HG03565 (cell line): ENCODE data around the gene KLHL3.

ENCODE experiments used
- ATAC-seq: cut with Tn5 transposase; IDR thresholded peaks from one replicate; pipeline ENCODE4 v1.9.1; 2021; ENCODE audit warnings: mild to moderate bottlenecking, moderate library complexity; ENCODE audit not compliant: unreplicated experiment

Gene KLHL3

GRCh38 chr5:137743031-137743640 lies 7.2 kb upstream of the KLHL3 start:
- no peak for ATAC-seq

- ATAC-seq: no peak
Observed at GRCh38 chr5:137741718-137742117, 5.8 kb upstream of the KLHL3 start.

GRCh38 chr5:137739737-137740136 lies 3.8 kb upstream of the KLHL3 start:
- no peak for ATAC-seq

- ATAC-seq: no peak
Observed at GRCh38 chr5:137738947-137739346, 3.1 kb upstream of the KLHL3 start.

- no peak for ATAC-seq
Observed at GRCh38 chr5:137737349-137738131, 1.7 kb upstream of the KLHL3 start.

GRCh38 chr5:137736496-137736895 lies 607 bp upstream of the KLHL3 start:
- no peak for ATAC-seq

- no peak for ATAC-seq
Observed at GRCh38 chr5:137734962-137735554, 831 bp downstream of the KLHL3 start.

GRCh38 chr5:137734331-137734730 lies 1.6 kb downstream of the KLHL3 start:
- no peak for ATAC-seq

- no peak for ATAC-seq
Observed at GRCh38 chr5:137733922-137734321, 2.0 kb downstream of the KLHL3 start.

- no peak for ATAC-seq
Observed at GRCh38 chr5:137733006-137733405, 2.9 kb downstream of the KLHL3 start.

GRCh38 chr5:137731176-137731575 lies 4.7 kb downstream of the KLHL3 start:
- no peak for ATAC-seq

GRCh38 chr5:137730336-137730735 lies 5.6 kb downstream of the KLHL3 start:
- ATAC-seq: no peak

- no peak for ATAC-seq
Observed at GRCh38 chr5:137728048-137728447, 7.8 kb downstream of the KLHL3 start.

- no peak for ATAC-seq
Observed at GRCh38 chr5:137727623-137728022, 8.3 kb downstream of the KLHL3 start.

GRCh38 chr5:137724251-137724650 lies 11.6 kb downstream of the KLHL3 start:
- no peak for ATAC-seq

- no peak for ATAC-seq
Observed at GRCh38 chr5:137718611-137719010, 17.3 kb downstream of the KLHL3 start.

GRCh38 chr5:137716337-137716736 lies 19.6 kb downstream of the KLHL3 start:
- ATAC-seq: no peak

- ATAC-seq: no peak
Observed at GRCh38 chr5:137715456-137715855, 20.4 kb downstream of the KLHL3 start.

GRCh38 chr5:137714946-137715345 lies 20.9 kb downstream of the KLHL3 start:
- no peak for ATAC-seq

GRCh38 chr5:137714494-137714893 lies 21.4 kb downstream of the KLHL3 start:
- ATAC-seq: no peak

GRCh38 chr5:137712139-137712667 lies 23.7 kb downstream of the KLHL3 start:
- ATAC-seq: no peak

GRCh38 chr5:137710086-137710485 lies 25.8 kb downstream of the KLHL3 start:
- ATAC-seq: no peak
